Measurements from ENCODE around the gene SLC17A1.

Gene SLC17A1

GRCh38 chr6:25831532-25832306 lies at the start of gene SLC17A1:
Gene SLC17A1, minus strand, starts transcription at chr6:25832052. Its CDS starts 1,495 bp downstream, at chr6:25830557.
- H3K36me3 Mint-ChIP-seq (ENCODE audit: low read depth), result no peaks in the 10 kb centered on the region
- intact Hi-C loops (cut with micrococcal nuclease), result no loop called here

GRCh38 chr6:25880601-25881000 lies 48.7 kb upstream of the SLC17A1 start:
- Mint-ChIP-seq H3K4me1 (ENCODE audit: low read depth) (peaks cover 16% of the 10 kb centered on the region), H3K4me3 (no peak overlapping the region), H3K27me3 (peaks cover 7% of the 10 kb centered on the region), H3K9me3 (no peaks in the 10 kb centered on the region), H3K36me3 (ENCODE audit: low read depth) (no peaks in the 10 kb centered on the region), H3K27ac (no peak overlapping the region)
- intact Hi-C loops (cut with micrococcal nuclease), result no loop called here

More at GRCh38 chr6:25831532-25832306, at the start of gene SLC17A1:
- Mint-ChIP-seq H3K4me1 (ENCODE audit: low read depth) (no peaks in the 10 kb centered on the region), H3K27ac (no peak within 1 kb of the TSS), H3K4me3 (no peak within 1 kb of the TSS), H3K9me3 (no peaks in the 10 kb centered on the region), H3K27me3 (no peaks in the 10 kb centered on the region)

DNA sequence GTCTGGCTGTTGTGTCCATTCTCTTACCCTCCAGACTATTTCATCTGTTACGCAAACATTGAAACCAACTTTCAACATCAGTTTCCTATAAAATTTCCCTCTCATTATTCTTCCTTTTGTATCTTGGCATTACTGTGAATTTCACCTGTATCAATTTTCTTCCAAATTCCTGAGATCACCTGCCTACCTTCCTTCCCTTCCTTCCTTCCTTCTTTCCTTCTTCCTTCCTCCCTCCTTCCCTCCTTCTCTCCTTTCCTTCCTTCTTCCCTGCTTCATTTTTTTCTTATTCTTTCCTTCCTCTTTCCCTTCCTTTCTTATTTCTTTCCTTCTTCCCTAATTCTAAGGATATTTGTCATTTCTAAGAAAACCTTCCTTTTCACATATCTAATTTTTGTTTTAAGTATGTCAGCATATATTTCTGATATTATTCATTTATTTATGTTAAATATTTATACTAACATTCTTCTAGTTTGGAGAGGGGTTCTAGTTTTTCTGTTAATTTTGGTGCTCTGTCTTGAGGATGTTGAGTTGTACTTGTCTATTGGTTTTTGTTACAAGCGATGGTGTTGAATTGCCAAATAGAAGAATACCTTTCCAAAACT lies 47.0 kb upstream of the SLC17A1 start:
- peaks cover 16% of the 10 kb centered on the region for H3K4me1 Mint-ChIP-seq (ENCODE audit: low read depth)
- H3K4me3 Mint-ChIP-seq, result no peak overlapping the region
- H3K27me3 Mint-ChIP-seq, result peaks cover 7% of the 10 kb centered on the region
- no peak overlapping the region for H3K27ac Mint-ChIP-seq
- H3K36me3 Mint-ChIP-seq (ENCODE audit: low read depth), result no peaks in the 10 kb centered on the region
- intact Hi-C loops (cut with micrococcal nuclease), result no loop called here
- no peaks in the 10 kb centered on the region for H3K9me3 Mint-ChIP-seq

GRCh38 chr6:25875926-25876602 lies 44.2 kb upstream of the SLC17A1 start:
- Mint-ChIP-seq H3K4me3 (no peak overlapping the region), H3K4me1 (ENCODE audit: low read depth) (no peaks in the 10 kb centered on the region), H3K27ac (no peak overlapping the region), H3K9me3 (no peaks in the 10 kb centered on the region), H3K36me3 (ENCODE audit: low read depth) (no peaks in the 10 kb centered on the region), H3K27me3 (no peaks in the 10 kb centered on the region)
- intact Hi-C loops (cut with micrococcal nuclease), result no loop called here

DNA sequence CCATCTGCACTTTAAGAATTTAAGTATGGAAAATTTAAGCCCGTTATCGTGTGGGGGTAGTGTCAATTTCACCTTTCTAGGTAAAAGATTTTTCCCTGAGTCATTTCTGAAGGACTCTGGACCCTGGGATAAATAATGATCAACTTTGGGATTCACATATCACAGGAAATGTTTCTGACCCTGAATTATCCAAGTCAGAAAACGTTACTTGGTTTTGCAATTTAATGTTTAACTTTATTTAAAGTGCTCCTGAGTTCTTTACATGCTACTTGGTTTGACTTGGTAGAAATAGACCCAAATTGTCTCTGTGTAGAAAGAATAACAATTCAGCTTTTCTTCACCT lies 43.7 kb upstream of the SLC17A1 start:
- H3K4me3 Mint-ChIP-seq, result no peak overlapping the region
- no peaks in the 10 kb centered on the region for H3K4me1 Mint-ChIP-seq (ENCODE audit: low read depth)
- H3K27me3 Mint-ChIP-seq, result no peaks in the 10 kb centered on the region
- H3K9me3 Mint-ChIP-seq, result no peaks in the 10 kb centered on the region
- intact Hi-C loops (cut with micrococcal nuclease), result no loop called here
- no peaks in the 10 kb centered on the region for H3K36me3 Mint-ChIP-seq (ENCODE audit: low read depth)
- no peak overlapping the region for H3K27ac Mint-ChIP-seq

DNA sequence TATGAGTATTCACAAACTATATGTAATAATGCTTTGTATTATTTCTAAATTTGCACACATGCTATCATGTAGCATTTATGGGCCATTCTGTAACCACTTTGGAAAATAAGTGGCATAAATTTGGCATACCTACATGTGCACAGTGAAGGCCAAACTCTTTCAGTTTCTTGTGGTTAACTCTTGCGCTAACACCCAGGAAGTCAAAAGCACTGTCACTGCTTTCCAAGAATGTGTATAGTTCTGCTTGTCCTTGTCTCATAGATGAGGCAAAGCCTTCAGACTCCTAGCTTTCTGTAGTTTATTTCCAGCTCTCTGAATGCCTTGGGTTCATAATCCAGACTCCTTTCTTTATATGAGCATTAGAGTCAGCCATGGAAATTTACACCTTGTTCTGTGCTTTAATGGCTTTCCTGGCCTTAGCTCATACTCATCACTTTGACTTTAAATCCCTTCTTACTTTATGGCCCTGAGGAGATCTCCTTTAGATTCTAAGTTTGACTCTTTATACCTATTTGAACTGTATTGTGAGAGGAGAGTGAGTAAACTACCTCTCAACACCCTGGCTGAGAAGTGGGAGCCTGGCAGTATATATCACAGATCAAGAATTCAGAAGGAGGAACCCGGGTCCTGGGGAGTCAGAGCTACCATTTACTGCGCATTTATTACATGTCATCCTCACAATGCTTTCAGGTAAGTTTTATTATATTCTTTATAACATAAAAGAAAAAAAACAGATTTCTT lies 43.1 kb upstream of the SLC17A1 start:
- H3K9me3 Mint-ChIP-seq, result no peaks in the 10 kb centered on the region
- intact Hi-C loops (cut with micrococcal nuclease), result no loop called here

GRCh38 chr6:25874118-25874517 lies 42.3 kb upstream of the SLC17A1 start, which contains the start of gene SLC17A3:
Gene SLC17A3, minus strand, starts transcription at chr6:25874243. Its CDS starts 5,856 bp downstream, at chr6:25868387.
- H3K36me3 Mint-ChIP-seq (ENCODE audit: low read depth), result no peaks in the 10 kb centered on the region
- no peaks in the 10 kb centered on the region for H3K27me3 Mint-ChIP-seq
- intact Hi-C loops (cut with micrococcal nuclease), result no loop called here
- no peak within 1 kb of the TSS for H3K27ac Mint-ChIP-seq
- no peaks in the 10 kb centered on the region for H3K9me3 Mint-ChIP-seq
- no peaks in the 10 kb centered on the region for H3K4me1 Mint-ChIP-seq (ENCODE audit: low read depth)
- no peak within 1 kb of the TSS for H3K4me3 Mint-ChIP-seq

More for the DNA sequence above, 43.1 kb upstream of the SLC17A1 start:
- H3K4me3 Mint-ChIP-seq, result no peak overlapping the region
- no peaks in the 10 kb centered on the region for H3K27me3 Mint-ChIP-seq
- no peaks in the 10 kb centered on the region for H3K4me1 Mint-ChIP-seq (ENCODE audit: low read depth)
- no peak overlapping the region for H3K27ac Mint-ChIP-seq
- no peaks in the 10 kb centered on the region for H3K36me3 Mint-ChIP-seq (ENCODE audit: low read depth)

GRCh38 chr6:25872814-25873213 lies 41.0 kb upstream of the SLC17A1 start:
- no peaks in the 10 kb centered on the region for H3K9me3 Mint-ChIP-seq
- intact Hi-C loops (cut with micrococcal nuclease), result no loop called here
- H3K27me3 Mint-ChIP-seq, result no peaks in the 10 kb centered on the region
- no peak overlapping the region for H3K4me3 Mint-ChIP-seq
- H3K27ac Mint-ChIP-seq, result no peak overlapping the region
- no peaks in the 10 kb centered on the region for H3K4me1 Mint-ChIP-seq (ENCODE audit: low read depth)
- H3K36me3 Mint-ChIP-seq (ENCODE audit: low read depth), result no peaks in the 10 kb centered on the region

DNA sequence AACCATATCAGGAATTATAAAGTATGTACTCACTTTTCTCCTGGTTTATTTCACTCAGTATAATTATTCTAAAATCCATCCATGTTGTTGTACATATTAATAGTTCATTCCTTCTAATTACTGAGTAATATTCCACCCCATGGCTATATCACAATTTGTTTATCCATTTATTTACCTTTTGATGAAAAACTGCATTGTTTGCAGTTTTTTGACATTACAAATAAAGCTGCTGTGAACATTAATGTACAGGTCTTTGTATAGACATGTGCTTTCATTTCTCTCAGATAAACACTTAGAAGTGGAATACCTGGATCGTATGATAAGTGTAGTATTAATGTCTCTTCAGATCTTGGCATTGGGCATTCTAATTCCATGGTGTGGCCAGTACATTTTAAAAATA lies 38.0 kb upstream of the SLC17A1 start:
- H3K27ac Mint-ChIP-seq, result no peak overlapping the region
- no peaks in the 10 kb centered on the region for H3K9me3 Mint-ChIP-seq
- no peak overlapping the region for H3K4me3 Mint-ChIP-seq
- intact Hi-C loops (cut with micrococcal nuclease), result no loop called here
- no peaks in the 10 kb centered on the region for H3K4me1 Mint-ChIP-seq (ENCODE audit: low read depth)
- H3K27me3 Mint-ChIP-seq, result peaks cover under 1% of the 10 kb centered on the region
- H3K36me3 Mint-ChIP-seq (ENCODE audit: low read depth), result no peaks in the 10 kb centered on the region

- Mint-ChIP-seq H3K9me3 (no peaks in the 10 kb centered on the region), H3K27me3 (peaks cover 3% of the 10 kb centered on the region), H3K27ac (no peak overlapping the region), H3K4me1 (ENCODE audit: low read depth) (peaks cover 9% of the 10 kb centered on the region), H3K36me3 (ENCODE audit: low read depth) (no peaks in the 10 kb centered on the region), H3K4me3 (no peak overlapping the region)
- intact Hi-C loops (cut with micrococcal nuclease), result no loop called here
Observed at GRCh38 chr6:25868436-25869183, 36.8 kb upstream of the SLC17A1 start.

DNA sequence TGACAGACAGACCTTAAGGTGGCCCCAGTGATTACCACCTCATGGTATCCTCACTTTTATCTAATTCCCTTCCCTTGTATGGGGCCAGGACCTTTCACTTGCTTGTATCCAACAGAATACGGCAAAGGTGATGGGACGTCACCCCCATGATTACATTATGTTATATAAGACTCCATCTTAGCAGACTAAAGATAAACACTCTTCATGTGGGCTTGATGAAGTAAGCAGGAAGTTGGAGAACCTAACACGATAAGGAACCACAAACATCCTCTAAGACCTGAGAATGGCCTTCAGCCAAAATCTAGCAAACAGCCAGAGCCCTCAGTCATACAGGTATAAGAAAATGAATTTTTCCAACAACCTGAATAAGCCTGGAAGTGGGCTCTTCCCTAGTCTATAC lies 34.2 kb upstream of the SLC17A1 start:
- Mint-ChIP-seq H3K27ac (no peak overlapping the region), H3K4me1 (ENCODE audit: low read depth) (peaks cover 9% of the 10 kb centered on the region), H3K9me3 (no peaks in the 10 kb centered on the region), H3K27me3 (peaks cover 3% of the 10 kb centered on the region), H3K4me3 (no peak overlapping the region), H3K36me3 (ENCODE audit: low read depth) (no peaks in the 10 kb centered on the region)
- intact Hi-C loops (cut with micrococcal nuclease), result no loop called here

GRCh38 chr6:25863360-25863759 lies 31.5 kb upstream of the SLC17A1 start:
- intact Hi-C loops (cut with micrococcal nuclease), result no loop called here
- Mint-ChIP-seq H3K36me3 (ENCODE audit: low read depth) (no peaks in the 10 kb centered on the region), H3K9me3 (no peaks in the 10 kb centered on the region), H3K27me3 (peaks cover 3% of the 10 kb centered on the region), H3K27ac (no peak overlapping the region), H3K4me3 (no peak overlapping the region), H3K4me1 (ENCODE audit: low read depth) (peaks cover 9% of the 10 kb centered on the region)

GRCh38 chr6:25862199-25862598 lies 30.3 kb upstream of the SLC17A1 start:
- H3K4me3 Mint-ChIP-seq, result no peak overlapping the region
- intact Hi-C loops (cut with micrococcal nuclease), result no loop called here
- H3K27ac Mint-ChIP-seq, result no peak overlapping the region
- H3K36me3 Mint-ChIP-seq (ENCODE audit: low read depth), result no peaks in the 10 kb centered on the region
- H3K9me3 Mint-ChIP-seq, result no peaks in the 10 kb centered on the region
- peaks cover 9% of the 10 kb centered on the region for H3K4me1 Mint-ChIP-seq (ENCODE audit: low read depth)
- H3K27me3 Mint-ChIP-seq, result peaks cover 3% of the 10 kb centered on the region
